SK-N-MC (cell line): ENCODE results near the gene AVPR2.

ENCODE experiments used
- DNase-seq: peaks from one replicate; pipeline ENCODE4 v3.0.0-alpha.2; 2011; ENCODE audit warnings: low read depth, low spot score
- H3K27ac ChIP-seq: fragments of 200-600 bp; sonication (generic); 2 replicates; pipeline ENCODE4 v1.5.1; 2016; ENCODE audit warnings: mixed run types
- H3K36me3 ChIP-seq: fragments of 200-600 bp; sonication (generic); 2 replicates; pipeline ENCODE4 v1.6.1; 2017; ENCODE audit warnings: antibody characterized with exemption, low read length, mixed read lengths; ENCODE audit not compliant: insufficient read depth
- H3K4me3 ChIP-seq: fragments of 200-600 bp; sonication (generic); 2 replicates; pipeline ENCODE4 v1.5.1; 2016
- H3K9ac ChIP-seq: fragments of 200-600 bp; sonication (generic); 2 replicates; pipeline ENCODE4 v1.8.0; 2017; ENCODE audit warnings: mixed run types, mixed read lengths; ENCODE audit not compliant: insufficient read length
- H3K9me3 ChIP-seq: fragments of 200-600 bp; sonication (generic); 2 replicates; pipeline ENCODE4 v1.6.1; 2017; ENCODE audit warnings: low read depth, mild to moderate bottlenecking, antibody characterized with exemption, low read length, moderate library complexity, mixed read lengths
- EZH2 ChIP-seq: fragments of 200-600 bp; sonication (generic); IDR thresholded peaks from one replicate; pipeline ENCODE4 v1.6.1; 2017; ENCODE audit warnings: antibody characterized with exemption
- FOXP2 ChIP-seq: optimal IDR thresholded peaks from 2 replicates; pipeline ENCODE3; 2011; ENCODE audit warnings: mild to moderate bottlenecking, moderate library complexity; ENCODE audit not compliant: insufficient read depth; ENCODE audit errors: extremely low read length, control extremely low read depth
- POLR2AphosphoS5 ChIP-seq: IDR thresholded peaks from 2 replicates; pipeline ENCODE4 v1.6.1; 2012; ENCODE audit warnings: mild to moderate bottlenecking, low read depth, low read length, borderline replicate concordance

AVPR2 gene

GRCh38 chrX:153927922-153928760 is 23.7 kb downstream of the AVPR2 start:
- Histone ChIP-seq H3K27ac (peak overlapping the region; percentile 94), H3K4me3 (peak overlapping the region; percentile 81), H3K36me3 (peaks cover 5% of the 10 kb centered on the region; the same call in 1 of the 2 replicates), H3K9ac (peak overlapping the region; percentile 95), H3K9me3 (no peaks in the 10 kb centered on the region)
- peak; percentile 69 for DNase-seq
- TF ChIP-seq EZH2 (no peak), FOXP2 (peak; percentile 78), POLR2AphosphoS5 (peak; percentile 80)

- Histone ChIP-seq H3K9ac (no peak overlapping the region), H3K9me3 (no peaks in the 10 kb centered on the region), H3K36me3 (peaks cover 5% of the 10 kb centered on the region; the same call in 1 of the 2 replicates), H3K4me3 (peak overlapping the region; percentile 69), H3K27ac (no peak overlapping the region)
- TF ChIP-seq FOXP2 (no peak), EZH2 (no peak), POLR2AphosphoS5 (no peak)
- DNase-seq: no peak
These were observed 24.4 kb downstream of the AVPR2 start for GRCh38 chrX:153928846-153929245.

GRCh38 chrX:153929576-153929975 is 25.1 kb downstream of the AVPR2 start:
- no peak for TF ChIP-seq EZH2
- no peak for TF ChIP-seq POLR2AphosphoS5
- no peak for TF ChIP-seq FOXP2
- Histone ChIP-seq H3K36me3 (peaks cover 5% of the 10 kb centered on the region; the same call in 1 of the 2 replicates), H3K9me3 (no peaks in the 10 kb centered on the region), H3K4me3 (no peak overlapping the region), H3K9ac (no peak overlapping the region), H3K27ac (peak overlapping the region; percentile 10; the same call in 1 of the 2 replicates)
- no peak for DNase-seq

- H3K4me3 ChIP-seq: no peak overlapping the region
- no peak for DNase-seq
- H3K36me3 ChIP-seq: peaks cover 5% of the 10 kb centered on the region; the same call in 1 of the 2 replicates
- H3K9me3 ChIP-seq: no peaks in the 10 kb centered on the region
- H3K9ac ChIP-seq: no peak overlapping the region
- H3K27ac ChIP-seq: no peak overlapping the region
- TF ChIP-seq POLR2AphosphoS5 (no peak), FOXP2 (no peak), EZH2 (no peak)
These were observed 25.8 kb downstream of the AVPR2 start for GRCh38 chrX:153930011-153930910.

- peaks cover 5% of the 10 kb centered on the region; the same call in 1 of the 2 replicates for H3K36me3 ChIP-seq
- no peaks in the 10 kb centered on the region for H3K9me3 ChIP-seq
- no peak overlapping the region for H3K4me3 ChIP-seq
- no peak overlapping the region for H3K9ac ChIP-seq
- no peak for DNase-seq
- H3K27ac ChIP-seq: no peak overlapping the region
- TF ChIP-seq POLR2AphosphoS5: no peak
- TF ChIP-seq FOXP2: no peak
- no peak for TF ChIP-seq EZH2
These were observed 26.7 kb downstream of the AVPR2 start for GRCh38 chrX:153931151-153931550.

GRCh38 chrX:153931748-153932147 is 27.3 kb downstream of the AVPR2 start:
- no peak for DNase-seq
- no peak overlapping the region for H3K9ac ChIP-seq
- no peak for TF ChIP-seq FOXP2
- no peak for TF ChIP-seq POLR2AphosphoS5
- no peak for TF ChIP-seq EZH2
- H3K9me3 ChIP-seq: no peaks in the 10 kb centered on the region
- H3K4me3 ChIP-seq: no peak overlapping the region
- H3K36me3 ChIP-seq: peaks cover 5% of the 10 kb centered on the region; the same call in 1 of the 2 replicates
- no peak overlapping the region for H3K27ac ChIP-seq

GRCh38 chrX:153932220-153932915 is 27.9 kb downstream of the AVPR2 start:
- DNase-seq: no peak
- H3K27ac ChIP-seq: no peak overlapping the region
- H3K4me3 ChIP-seq: no peak overlapping the region
- no peaks in the 10 kb centered on the region for H3K9me3 ChIP-seq
- no peak overlapping the region for H3K9ac ChIP-seq
- TF ChIP-seq FOXP2: no peak
- TF ChIP-seq EZH2: no peak
- TF ChIP-seq POLR2AphosphoS5: no peak
- H3K36me3 ChIP-seq: peaks cover 5% of the 10 kb centered on the region; the same call in 1 of the 2 replicates

- TF ChIP-seq EZH2 (no peak), POLR2AphosphoS5 (no peak), FOXP2 (no peak)
- Histone ChIP-seq H3K9me3 (no peaks in the 10 kb centered on the region), H3K4me3 (peak overlapping the region; percentile 76), H3K9ac (peak overlapping the region; percentile 68), H3K27ac (no peak overlapping the region), H3K36me3 (peaks cover 5% of the 10 kb centered on the region; the same call in 1 of the 2 replicates)
- DNase-seq: no peak
These were observed 29.3 kb downstream of the AVPR2 start for GRCh38 chrX:153933748-153934147.
